Activated CD8-positive, alpha-beta memory T cell treated with anti-CD3 and anti-CD28 coated beads, Interleukin-2, amount 50 U/mL, for 48 hours (primary cell): ENCODE data around the gene NLRP11.
"Not testable (repeated sequence)": the region's sequence is repeated elsewhere in the genome, so short reads cannot be mapped to it uniquely, and the experiment has no call there.

ENCODE experiments used
- DNase-seq: peaks from one replicate; pipeline ENCODE4 v3.0.0-alpha.2; 2020

The NLRP11 gene

GRCh38 chr19:55769632-55770031, 62.2 kb downstream of the NLRP11 start:
- DNase-seq = not testable (repeated sequence)

- DNase-seq = not testable (repeated sequence)
These were observed 63.0 kb downstream of the NLRP11 start, which contains the start of gene RFPL4AL1 for GRCh38 chr19:55768818-55769217. RFPL4AL1 (plus strand) TSS chr19:55769118; CDS start chr19:55771805, 2,687 bp downstream.

GRCh38 chr19:55766466-55766865, 65.3 kb downstream of the NLRP11 start:
- no peak for DNase-seq

GRCh38 chr19:55758797-55759196, 73.0 kb downstream of the NLRP11 start, which contains the start of gene RFPL4A:
RFPL4A (plus strand) TSS chr19:55759097; CDS start chr19:55761801, 2,704 bp downstream.
- not testable (repeated sequence) for DNase-seq

- not testable (repeated sequence) for DNase-seq
These were observed 75.0 kb downstream of the NLRP11 start for GRCh38 chr19:55756808-55757207.

- no peak for DNase-seq
These were observed 78.4 kb downstream of the NLRP11 start for GRCh38 chr19:55753401-55753800.

- no peak for DNase-seq
These were observed 81.1 kb downstream of the NLRP11 start for GRCh38 chr19:55750715-55751114.

GRCh38 chr19:55738302-55738701, 93.5 kb downstream of the NLRP11 start, which contains the start of gene NLRP9:
NLRP9 (minus strand) TSS chr19:55738402; CDS start chr19:55738374, 28 bp downstream.
- no peak for DNase-seq
